Muscle of arm (tissue), 14 donors: Measurements from ENCODE around the gene DPPA5. TPM values are rescaled to one million over a fixed set of nuclear protein-coding genes. Genes with fewer than 3 reads are reported as not detected.
"Not testable (repeated sequence)": the region's sequence is repeated elsewhere in the genome, so short reads cannot be mapped to it uniquely, and the experiment has no call there.

Experiments
- DNase-seq: peaks from one replicate; pipeline ENCODE4 v3.0.0-alpha.2; 2013
- long read RNA-seq, 11 donors: transcript quantifications; one replicate each; lab custom pipeline, GENCODE V29; 2026
- polyA plus RNA-seq, 12 donors: library from polyadenylated mRNA; unstranded; fragments of 120-200 nt; gene quantifications; one replicate each; pipeline ENCODE4 v1.2.1, GENCODE V29; 2013; ENCODE audit not compliant: insufficient read length in 12 of 12

The DPPA5 gene
- not detected for polyA plus RNA-seq
- long read RNA-seq, donor 1, result 0 reads
- long read RNA-seq, donor 2, result 0 reads
- long read RNA-seq, donor 3, result 0 reads
- long read RNA-seq, donor 4, result 0 reads
- long read RNA-seq, donor 5, result 0 reads
- long read RNA-seq, donor 6, result 0 reads
- long read RNA-seq, donor 7, result 0 reads
- long read RNA-seq, donor 8, result 0 reads
- long read RNA-seq, donor 9, result 0 reads
- long read RNA-seq, donor 10, result 0 reads
- long read RNA-seq, donor 11, result 0 reads

- DNase-seq, result no peak
Observed at GRCh38 chr6:73353636-73354593, at the start of gene DPPA5. DPPA5 (minus strand) TSS chr6:73354276; CDS start chr6:73354225, 51 bp downstream.

- no peak for DNase-seq
Observed at GRCh38 chr6:73400656-73401055, 46.6 kb upstream of the DPPA5 start.

GRCh38 chr6:73395875-73396274 is 41.8 kb upstream of the DPPA5 start:
- DNase-seq, result no peak

- peak; percentile 29 for DNase-seq
Observed at GRCh38 chr6:73394577-73395354, 40.7 kb upstream of the DPPA5 start, which contains the start of gene DDX43. DDX43 (plus strand) TSS chr6:73394828; CDS start chr6:73394906, 78 bp downstream.

- no peak for DNase-seq
Observed at GRCh38 chr6:73393278-73393677, 39.2 kb upstream of the DPPA5 start.

GRCh38 chr6:73392188-73392587 is 38.1 kb upstream of the DPPA5 start:
- DNase-seq, result not testable (repeated sequence)

GRCh38 chr6:73391675-73392074 is 37.6 kb upstream of the DPPA5 start:
- no peak for DNase-seq

- DNase-seq, result no peak
Observed at GRCh38 chr6:73389854-73390253, 35.8 kb upstream of the DPPA5 start.

- peak; percentile 41 for DNase-seq
Observed at GRCh38 chr6:73388800-73389512, 34.9 kb upstream of the DPPA5 start.

- no peak for DNase-seq
Observed at GRCh38 chr6:73388433-73388799, 34.3 kb upstream of the DPPA5 start.

GRCh38 chr6:73382462-73383113 is 28.5 kb upstream of the DPPA5 start:
- no peak for DNase-seq

- not testable (repeated sequence) for DNase-seq
Observed at GRCh38 chr6:73381531-73381930, 27.5 kb upstream of the DPPA5 start.

GRCh38 chr6:73377225-73377624 is 23.1 kb upstream of the DPPA5 start:
- no peak for DNase-seq

GRCh38 chr6:73375216-73375615 is 21.1 kb upstream of the DPPA5 start:
- DNase-seq, result no peak

- no peak for DNase-seq
Observed at GRCh38 chr6:73372516-73372915, 18.4 kb upstream of the DPPA5 start.

GRCh38 chr6:73371984-73372383 is 17.9 kb upstream of the DPPA5 start:
- DNase-seq, result no peak

GRCh38 chr6:73369563-73369962 is 15.5 kb upstream of the DPPA5 start, which contains the start of gene OOEP:
OOEP (minus strand) TSS chr6:73369897; CDS start chr6:73369792, 105 bp downstream.
- DNase-seq, result no peak

- DNase-seq, result no peak
Observed at GRCh38 chr6:73369157-73369556, 15.1 kb upstream of the DPPA5 start.

GRCh38 chr6:73368675-73369074 is 14.6 kb upstream of the DPPA5 start:
- DNase-seq, result no peak

GRCh38 chr6:73367761-73368355 is 13.8 kb upstream of the DPPA5 start:
- no peak for DNase-seq
